MG63 (cell line): Measurements from ENCODE around the gene CKAP4. TPM values are rescaled to one million over a fixed set of nuclear protein-coding genes. Genes with fewer than 3 reads are reported as not detected.
A peak's percentile ranks its signal among the peaks of the same experiment; 100 is the strongest.

ENCODE experiments used
- DNase-seq: peaks from one replicate; pipeline ENCODE4 v3.0.0-alpha.2; 2020
- H3K27me3 ChIP-seq: fragments of 250-450 bp; sonication (Bioruptor Pico); 2 replicates; pipeline ENCODE4 v1.5.1; 2020; ENCODE audit warnings: mild to moderate bottlenecking, moderate library complexity
- H3K36me3 ChIP-seq: fragments of 250-450 bp; sonication (Bioruptor Pico); 2 replicates; pipeline ENCODE4 v1.5.1; 2020; ENCODE audit warnings: mild to moderate bottlenecking, moderate library complexity
- H3K4me3 ChIP-seq: fragments of 250-450 bp; sonication (Bioruptor Pico); 2 replicates; pipeline ENCODE4 v1.5.1; 2020; ENCODE audit warnings: mild to moderate bottlenecking, moderate library complexity
- H3K9me3 ChIP-seq: fragments of 250-450 bp; sonication (Bioruptor Pico); 2 replicates; pipeline ENCODE4 v1.5.1; 2020; ENCODE audit warnings: mild to moderate bottlenecking, moderate library complexity
- total RNA-seq: library from RNA; depleted of rRNA; stranded (reverse); fragments of >200 nt; shearing (Covaris generic); gene quantifications from 2 replicates; pipeline ENCODE4 v1.2.3, GENCODE V29; 2014; ENCODE audit warnings: low replicate concordance

Gene CKAP4
- total RNA-seq, 1 experiment from 2014 or later = 183 TPM

- H3K4me3 ChIP-seq = no peak overlapping the region
- no peak for DNase-seq
- no peaks in the 10 kb centered on the region for H3K27me3 ChIP-seq
- H3K9me3 ChIP-seq = no peaks in the 10 kb centered on the region
- no peaks in the 10 kb centered on the region for H3K36me3 ChIP-seq
Observed at GRCh38 chr12:106228320-106228710, 19.5 kb downstream of the CKAP4 start.

- H3K36me3 ChIP-seq = no peaks in the 10 kb centered on the region
- H3K4me3 ChIP-seq = no peak overlapping the region
- DNase-seq = no peak
- H3K9me3 ChIP-seq = no peaks in the 10 kb centered on the region
- H3K27me3 ChIP-seq = no peaks in the 10 kb centered on the region
Observed at GRCh38 chr12:106227641-106228319, 20.0 kb downstream of the CKAP4 start.

GRCh38 chr12:106226884-106227640 is 20.8 kb downstream of the CKAP4 start:
- no peaks in the 10 kb centered on the region for H3K36me3 ChIP-seq
- DNase-seq = no peak
- H3K9me3 ChIP-seq = no peaks in the 10 kb centered on the region
- H3K27me3 ChIP-seq = no peaks in the 10 kb centered on the region
- H3K4me3 ChIP-seq = no peak overlapping the region

- H3K27me3 ChIP-seq = no peaks in the 10 kb centered on the region
- no peaks in the 10 kb centered on the region for H3K9me3 ChIP-seq
- H3K36me3 ChIP-seq = no peaks in the 10 kb centered on the region
- H3K4me3 ChIP-seq = no peak overlapping the region
- DNase-seq = no peak
Observed at GRCh38 chr12:106224355-106224706, 23.5 kb downstream of the CKAP4 start.

- no peaks in the 10 kb centered on the region for H3K36me3 ChIP-seq
- peak; percentile 52 for DNase-seq
- H3K4me3 ChIP-seq = no peak overlapping the region
Observed at GRCh38 chr12:106223485-106224354, 24.1 kb downstream of the CKAP4 start.

GRCh38 chr12:106220536-106220935 is 27.3 kb downstream of the CKAP4 start:
- no peak for DNase-seq

More at GRCh38 chr12:106223485-106224354, 24.1 kb downstream of the CKAP4 start:
- Histone ChIP-seq H3K9me3 (no peaks in the 10 kb centered on the region; the same call in 1 of the 2 replicates), H3K27me3 (no peaks in the 10 kb centered on the region)

GRCh38 chr12:106219043-106219442 is 28.8 kb downstream of the CKAP4 start:
- DNase-seq = no peak
- Histone ChIP-seq H3K36me3 (no peaks in the 10 kb centered on the region), H3K9me3 (peaks cover 15% of the 10 kb centered on the region), H3K4me3 (no peak overlapping the region), H3K27me3 (no peaks in the 10 kb centered on the region)

More at GRCh38 chr12:106220536-106220935, 27.3 kb downstream of the CKAP4 start:
- Histone ChIP-seq H3K4me3 (no peak overlapping the region), H3K27me3 (no peaks in the 10 kb centered on the region), H3K36me3 (no peaks in the 10 kb centered on the region), H3K9me3 (peaks cover 15% of the 10 kb centered on the region)

- Histone ChIP-seq H3K4me3 (no peak overlapping the region), H3K27me3 (no peaks in the 10 kb centered on the region), H3K9me3 (peaks cover 15% of the 10 kb centered on the region), H3K36me3 (no peaks in the 10 kb centered on the region)
- no peak for DNase-seq
Observed at GRCh38 chr12:106217706-106218105, 30.1 kb downstream of the CKAP4 start.

GRCh38 chr12:106214571-106214970 is 33.2 kb downstream of the CKAP4 start:
- Histone ChIP-seq H3K9me3 (peaks cover 15% of the 10 kb centered on the region), H3K36me3 (no peaks in the 10 kb centered on the region), H3K27me3 (no peaks in the 10 kb centered on the region), H3K4me3 (no peak overlapping the region)
- no peak for DNase-seq

GRCh38 chr12:106213662-106214061 is 34.2 kb downstream of the CKAP4 start:
- H3K36me3 ChIP-seq = no peaks in the 10 kb centered on the region
- H3K9me3 ChIP-seq = peaks cover 15% of the 10 kb centered on the region
- H3K4me3 ChIP-seq = no peak overlapping the region
- H3K27me3 ChIP-seq = no peaks in the 10 kb centered on the region
- no peak for DNase-seq

GRCh38 chr12:106211973-106212372 is 35.8 kb downstream of the CKAP4 start:
- H3K36me3 ChIP-seq = no peaks in the 10 kb centered on the region

GRCh38 chr12:106205208-106206069 is 42.4 kb downstream of the CKAP4 start:
- Histone ChIP-seq H3K4me3 (no peak overlapping the region), H3K36me3 (no peaks in the 10 kb centered on the region), H3K27me3 (no peaks in the 10 kb centered on the region; the same call in 1 of the 2 replicates), H3K9me3 (no peaks in the 10 kb centered on the region)
- no peak for DNase-seq

More at GRCh38 chr12:106211973-106212372, 35.8 kb downstream of the CKAP4 start:
- no peak for DNase-seq
- Histone ChIP-seq H3K4me3 (no peak overlapping the region), H3K9me3 (no peaks in the 10 kb centered on the region), H3K27me3 (no peaks in the 10 kb centered on the region)

GRCh38 chr12:106204312-106204711 is 43.5 kb downstream of the CKAP4 start:
- no peak for DNase-seq
- no peak overlapping the region for H3K4me3 ChIP-seq
- no peaks in the 10 kb centered on the region for H3K36me3 ChIP-seq
- no peaks in the 10 kb centered on the region for H3K9me3 ChIP-seq
- H3K27me3 ChIP-seq = no peaks in the 10 kb centered on the region; the same call in 1 of the 2 replicates

GRCh38 chr12:106197906-106198623 is 49.8 kb downstream of the CKAP4 start:
- no peak overlapping the region for H3K4me3 ChIP-seq
- no peak for DNase-seq
- no peaks in the 10 kb centered on the region for H3K9me3 ChIP-seq
- no peaks in the 10 kb centered on the region for H3K36me3 ChIP-seq
- H3K27me3 ChIP-seq = no peaks in the 10 kb centered on the region

- no peak for DNase-seq
Observed at GRCh38 chr12:106195621-106196027, 52.2 kb downstream of the CKAP4 start.

GRCh38 chr12:106194351-106194750 is 53.5 kb downstream of the CKAP4 start:
- H3K27me3 ChIP-seq = no peaks in the 10 kb centered on the region
- H3K9me3 ChIP-seq = no peaks in the 10 kb centered on the region
- no peak for DNase-seq
- no peaks in the 10 kb centered on the region for H3K36me3 ChIP-seq
- H3K4me3 ChIP-seq = no peak overlapping the region

More at GRCh38 chr12:106195621-106196027, 52.2 kb downstream of the CKAP4 start:
- H3K4me3 ChIP-seq = no peak overlapping the region
- no peaks in the 10 kb centered on the region for H3K36me3 ChIP-seq
- no peaks in the 10 kb centered on the region for H3K27me3 ChIP-seq
- H3K9me3 ChIP-seq = no peaks in the 10 kb centered on the region
